Measurements from ENCODE around the gene SLC35G6. TPM values are rescaled to one million over a fixed set of nuclear protein-coding genes. Genes with fewer than 3 reads are reported as not detected.
A peak's percentile ranks its signal among the peaks of the same experiment; 100 is the strongest.

SLC35G6 gene
- total and polyA plus RNA-seq, 2 of the 13 experiments (the other 11 are each of a cell fraction or from before 2014, with no cell fraction given) = 0.07 TPM; not detected in 1

- TF ChIP-seq ZNF441 (CRISPR knock-in tag; IDR thresholded peaks at IDR 0.05; ENCODE audit: borderline replicate concordance) (no peak), YEATS2 (CRISPR knock-in tag; IDR thresholded peaks at IDR 0.05; ENCODE audit: borderline replicate concordance) (no peak), KLF13 (CRISPR knock-in tag; IDR thresholded peaks at IDR 0.05) (no peak), AGO1 (IDR thresholded peaks at IDR 0.05; ENCODE audit: low read depth, low read length, poor library complexity, severe bottlenecking) (peak; percentile 67), ZNF318 (CRISPR knock-in tag; IDR thresholded peaks at IDR 0.05) (no peak), ZNF562 (CRISPR knock-in tag; IDR thresholded peaks at IDR 0.05; ENCODE audit: borderline replicate concordance) (no peak), ZNF780A (CRISPR knock-in tag; IDR thresholded peaks at IDR 0.05) (no peak), ZNF720 (CRISPR knock-in tag; IDR thresholded peaks at IDR 0.05) (no peak), ADNP (CRISPR knock-in tag; IDR thresholded peaks at IDR 0.05) (no peak), HNRNPL (IDR thresholded peaks at IDR 0.05; ENCODE audit: low read depth, low read length) (no peak)
- TF ChIP-seq, protein P1, sequence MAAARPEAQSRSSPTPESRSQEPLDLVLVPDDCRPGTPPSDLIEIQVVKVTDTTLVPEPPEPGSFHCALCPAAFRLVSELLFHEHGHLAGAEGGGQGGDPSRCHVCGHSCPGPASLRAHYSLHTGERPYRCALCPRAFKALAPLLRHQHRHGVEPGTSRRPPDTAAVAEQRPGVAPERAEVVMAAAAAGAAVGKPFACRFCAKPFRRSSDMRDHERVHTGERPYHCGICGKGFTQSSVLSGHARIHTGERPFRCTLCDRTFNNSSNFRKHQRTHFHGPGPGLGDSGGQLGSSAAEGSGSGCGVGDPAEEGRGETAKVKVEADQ (CRISPR knock-in tag; IDR thresholded peaks at IDR 0.05; ENCODE audit: borderline replicate concordance) = peak; percentile 49; the same call in 1 of the 2 replicates
- TF ChIP-seq, protein P2, sequence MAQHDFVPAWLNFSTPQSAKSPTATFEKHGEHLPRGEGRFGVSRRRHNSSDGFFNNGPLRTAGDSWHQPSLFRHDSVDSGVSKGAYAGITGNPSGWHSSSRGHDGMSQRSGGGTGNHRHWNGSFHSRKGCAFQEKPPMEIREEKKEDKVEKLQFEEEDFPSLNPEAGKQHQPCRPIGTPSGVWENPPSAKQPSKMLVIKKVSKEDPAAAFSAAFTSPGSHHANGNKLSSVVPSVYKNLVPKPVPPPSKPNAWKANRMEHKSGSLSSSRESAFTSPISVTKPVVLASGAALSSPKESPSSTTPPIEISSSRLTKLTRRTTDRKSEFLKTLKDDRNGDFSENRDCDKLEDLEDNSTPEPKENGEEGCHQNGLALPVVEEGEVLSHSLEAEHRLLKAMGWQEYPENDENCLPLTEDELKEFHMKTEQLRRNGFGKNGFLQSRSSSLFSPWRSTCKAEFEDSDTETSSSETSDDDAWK (CRISPR knock-in tag; IDR thresholded peaks at IDR 0.05) = no peak
Observed at GRCh38 chr17:7439462-7440112, 41.7 kb upstream of the SLC35G6 start, which contains the start of gene FGF11 (continued).

All from HepG2 (cell line).